ENCODE measurements around the gene PROSER2.

The PROSER2 gene

GRCh38 chr10:11901036-11901301 is 77.8 kb downstream of the PROSER2 start:
- POLR2A ChIA-PET (ENCODE audit: low non-redundant PET): no interaction called here

GRCh38 chr10:11901454-11901832 is 78.3 kb downstream of the PROSER2 start:
- H3K27ac ChIP-seq: peak overlapping the region; percentile 89; the same call in 1 of the 2 replicates
- ChIA-PET POLR2A (ENCODE audit: low non-redundant PET) (no interaction called here), CTCF (no interaction called here)
- no peak for DNase-seq (ENCODE audit: low spot score)
- no peak for TF ChIP-seq CTCF (conservative IDR thresholded peaks at IDR 0.05; ENCODE audit: low read depth)

More at GRCh38 chr10:11901036-11901301, 77.8 kb downstream of the PROSER2 start:
- TF ChIP-seq CTCF (conservative IDR thresholded peaks at IDR 0.05; ENCODE audit: low read depth): no peak
- DNase-seq (ENCODE audit: low spot score): no peak
- CTCF ChIA-PET: no interaction called here
- peak overlapping the region; percentile 89; the same call in 1 of the 2 replicates for H3K27ac ChIP-seq

GRCh38 chr10:11901833-11902475 is 78.8 kb downstream of the PROSER2 start:
- TF ChIP-seq CTCF (conservative IDR thresholded peaks at IDR 0.05; ENCODE audit: low read depth): no peak
- peak overlapping the region; percentile 89; the same call in 1 of the 2 replicates for H3K27ac ChIP-seq
- ChIA-PET CTCF (no interaction called here), POLR2A (ENCODE audit: low non-redundant PET) (no interaction called here)
- DNase-seq (ENCODE audit: low spot score): no peak

GRCh38 chr10:11902646-11903045 is 79.5 kb downstream of the PROSER2 start:
- H3K27ac ChIP-seq: peak overlapping the region; percentile 89; the same call in 1 of the 2 replicates
- ChIA-PET CTCF (no interaction called here), POLR2A (ENCODE audit: low non-redundant PET) (no interaction called here)
- TF ChIP-seq CTCF (conservative IDR thresholded peaks at IDR 0.05; ENCODE audit: low read depth): no peak
- DNase-seq (ENCODE audit: low spot score): no peak

- POLR2A ChIA-PET (ENCODE audit: low non-redundant PET): no interaction called here
- CTCF ChIA-PET: interaction anchor here (0.6 kb wide), 1 partner anchor 73 kb away, joined by 3 read pairs; no protein-coding TSS in a partner anchor
- TF ChIP-seq CTCF (conservative IDR thresholded peaks at IDR 0.05; ENCODE audit: low read depth): no peak
- no peak for DNase-seq (ENCODE audit: low spot score)
- no peak overlapping the region for H3K27ac ChIP-seq
Observed at GRCh38 chr10:11906714-11907113, 83.6 kb downstream of the PROSER2 start.

- DNase-seq (ENCODE audit: low spot score): no peak
- no peak for TF ChIP-seq CTCF (conservative IDR thresholded peaks at IDR 0.05; ENCODE audit: low read depth)
- ChIA-PET CTCF (interaction anchor here (0.5 kb wide), 1 partner anchor 68 kb away, joined by 4 read pairs; no protein-coding TSS in a partner anchor), POLR2A (ENCODE audit: low non-redundant PET) (no interaction called here)
- H3K27ac ChIP-seq: no peak overlapping the region; the same call in 1 of the 2 replicates
Observed at GRCh38 chr10:11907914-11908313, 84.8 kb downstream of the PROSER2 start.
